Measurements from ENCODE around the gene SLC35F2. TPM values are rescaled to one million over a fixed set of nuclear protein-coding genes. Genes with fewer than 3 reads are reported as not detected.

Gene SLC35F2
- polyA plus RNA-seq, 2 donors, result 9.3 to 12.6 TPM

DNA sequence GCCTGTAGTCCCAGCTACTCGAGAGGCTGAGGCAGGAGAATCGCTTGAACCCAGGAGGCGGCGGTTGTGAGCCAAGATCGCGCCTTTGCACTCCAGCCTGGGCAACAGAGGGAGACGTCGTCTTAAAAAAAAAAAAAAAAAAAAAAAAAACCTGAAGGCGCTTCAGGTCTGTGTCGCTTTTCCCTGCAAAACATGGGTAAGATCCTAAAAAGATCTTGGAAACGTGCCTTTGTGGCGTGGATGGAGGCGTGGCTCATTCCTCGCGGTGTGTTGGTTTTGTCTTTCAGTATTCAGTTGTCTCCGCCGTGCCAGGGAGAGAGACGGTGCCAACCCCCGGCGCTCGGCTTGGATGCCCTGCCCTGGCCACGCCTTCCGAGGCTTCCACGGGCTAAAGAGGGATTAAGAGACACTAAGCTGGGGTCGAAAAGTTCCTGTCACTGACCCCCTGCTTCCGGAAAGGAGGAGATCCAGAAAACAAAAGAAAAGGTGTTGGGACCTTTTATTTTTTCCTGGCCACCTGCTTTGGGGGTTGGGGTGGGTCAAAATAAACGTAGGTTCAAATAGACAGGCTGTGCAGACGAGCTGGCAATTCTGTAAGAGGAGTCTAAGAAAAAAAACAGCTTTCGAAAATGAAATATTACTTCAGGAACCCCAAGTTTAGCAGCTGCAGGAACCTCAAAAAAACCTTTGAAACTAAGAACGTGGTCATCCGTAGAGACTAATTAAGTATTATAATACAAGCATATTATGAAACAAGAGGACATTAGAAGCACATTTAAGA, 1.1 kb upstream of the SLC35F2 start:
- 2% methylated on average over 31 of the region's 31 CpGs for WGBS, 2 donors
- Histone ChIP-seq H3K4me3 (ENCODE audit: low read depth in 1 of 2, low read length in 2 of 2) (peak overlapping the region; percentile 65 to 93), H3K27ac (ENCODE audit: low read depth in 2 of 2, low read length in 1 of 2) (peak overlapping the region; percentile 79 to 89)

DNA sequence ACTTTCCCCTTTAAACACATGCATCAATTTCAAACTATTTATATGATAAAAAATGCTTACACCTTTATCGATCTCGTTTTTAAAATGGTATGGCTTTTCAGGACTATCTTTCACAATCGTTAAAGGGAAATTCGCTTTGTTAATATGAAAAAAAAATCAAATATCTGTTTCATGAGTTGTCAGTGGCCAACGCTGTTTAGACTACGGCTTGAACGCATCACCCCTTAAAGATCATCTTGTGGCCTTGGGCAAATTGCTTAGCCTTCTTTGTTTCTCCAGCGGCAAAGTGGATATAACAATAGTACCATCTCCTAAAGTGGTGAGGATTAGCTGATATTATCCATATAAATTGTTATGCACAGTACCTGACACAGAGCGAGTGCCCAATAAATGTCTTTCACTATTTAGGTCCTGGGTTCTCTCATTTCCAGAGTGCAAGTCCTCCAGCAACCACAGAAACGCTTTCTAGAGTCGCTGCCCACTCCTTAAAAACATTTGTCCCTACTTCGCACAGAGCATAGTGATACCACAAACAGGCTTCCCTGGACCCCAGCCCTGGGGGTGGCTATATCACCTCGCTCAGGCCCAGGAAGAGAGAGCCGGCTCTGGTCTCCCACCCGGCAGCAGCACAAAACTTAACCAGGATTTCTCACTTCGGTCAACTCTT, 904 bp downstream of the SLC35F2 start:
- H3K27me3 ChIP-seq (ENCODE audit: control insufficient read depth in 1 of 2, insufficient read depth in 2 of 2, low read length in 2 of 2), result no peaks in the 10 kb centered on the region
- H3K4me1 ChIP-seq (ENCODE audit: control insufficient read depth in 2 of 2, insufficient read depth in 2 of 2, low read length in 1 of 2), result peaks cover 0 to 9% of the 10 kb centered on the region in 2 donors
- peak overlapping the region; percentile 79 to 89 for H3K27ac ChIP-seq (ENCODE audit: low read depth in 2 of 2, low read length in 1 of 2)
- H3K4me3 ChIP-seq (ENCODE audit: low read depth in 1 of 2, low read length in 2 of 2), result peak overlapping the region; percentile 65 to 93
- no peaks in the 10 kb centered on the region for H3K9me3 ChIP-seq (ENCODE audit: control insufficient read depth in 2 of 2, insufficient read depth in 1 of 2, low read depth in 1 of 2, low read length in 1 of 2)
- WGBS, 2 donors, result 26 to 27% methylated on average over 16 of the region's 16 CpGs
- H3K36me3 ChIP-seq (ENCODE audit: control insufficient read depth in 2 of 2, insufficient read depth in 2 of 2, low read length in 1 of 2), result no peaks in the 10 kb centered on the region

More for the DNA sequence above, 1.1 kb upstream of the SLC35F2 start:
- H3K9me3 ChIP-seq (ENCODE audit: control insufficient read depth in 2 of 2, insufficient read depth in 1 of 2, low read depth in 1 of 2, low read length in 1 of 2), result no peaks in the 10 kb centered on the region
- peaks cover 0 to 9% of the 10 kb centered on the region in 2 donors for H3K4me1 ChIP-seq (ENCODE audit: control insufficient read depth in 2 of 2, insufficient read depth in 2 of 2, low read length in 1 of 2)
- no peaks in the 10 kb centered on the region for H3K36me3 ChIP-seq (ENCODE audit: control insufficient read depth in 2 of 2, insufficient read depth in 2 of 2, low read length in 1 of 2)
- no peaks in the 10 kb centered on the region for H3K27me3 ChIP-seq (ENCODE audit: control insufficient read depth in 1 of 2, insufficient read depth in 2 of 2, low read length in 2 of 2)

DNA sequence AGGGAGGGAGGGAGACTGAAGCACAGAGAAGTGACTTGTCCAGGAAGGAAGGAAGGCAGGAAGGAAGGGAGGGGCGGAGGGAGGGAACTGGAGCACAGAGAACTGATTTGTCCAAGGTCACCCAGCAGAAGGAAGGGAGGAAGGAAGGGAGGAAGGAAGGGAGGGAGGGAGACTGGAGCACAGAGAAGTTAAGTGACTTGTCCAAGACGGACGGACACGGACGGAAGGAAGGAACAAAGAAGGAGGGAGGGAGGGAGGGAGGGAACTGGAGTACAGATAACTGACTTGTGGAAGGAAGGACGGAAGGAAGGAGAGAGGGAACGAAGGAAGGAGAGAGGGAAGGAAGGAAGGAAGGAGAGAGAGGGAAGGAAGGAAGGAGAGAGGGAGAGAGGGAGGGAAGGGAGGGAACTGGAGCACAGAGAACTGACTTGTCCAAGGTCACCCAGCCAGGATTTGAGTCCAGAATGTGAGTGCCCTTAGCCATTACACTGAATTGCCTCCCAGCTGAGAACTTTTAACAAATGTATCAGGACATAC, 1.5 kb downstream of the SLC35F2 start:
- Histone ChIP-seq H3K27ac (ENCODE audit: low read depth in 2 of 2, low read length in 1 of 2) (peak overlapping the region in 1 of 2 donors; percentile 65), H3K4me1 (ENCODE audit: control insufficient read depth in 2 of 2, insufficient read depth in 2 of 2, low read length in 1 of 2) (peaks cover 0 to 10% of the 10 kb centered on the region in 2 donors), H3K9me3 (ENCODE audit: control insufficient read depth in 2 of 2, insufficient read depth in 1 of 2, low read depth in 1 of 2, low read length in 1 of 2) (no peaks in the 10 kb centered on the region), H3K27me3 (ENCODE audit: control insufficient read depth in 1 of 2, insufficient read depth in 2 of 2, low read length in 2 of 2) (no peaks in the 10 kb centered on the region), H3K36me3 (ENCODE audit: control insufficient read depth in 2 of 2, insufficient read depth in 2 of 2, low read length in 1 of 2) (no peaks in the 10 kb centered on the region), H3K4me3 (ENCODE audit: low read depth in 1 of 2, low read length in 2 of 2) (peak overlapping the region; percentile 14 to 65)
- WGBS, 2 donors, result 28 to 48% methylated on average over 7 of the region's 7 CpGs

DNA sequence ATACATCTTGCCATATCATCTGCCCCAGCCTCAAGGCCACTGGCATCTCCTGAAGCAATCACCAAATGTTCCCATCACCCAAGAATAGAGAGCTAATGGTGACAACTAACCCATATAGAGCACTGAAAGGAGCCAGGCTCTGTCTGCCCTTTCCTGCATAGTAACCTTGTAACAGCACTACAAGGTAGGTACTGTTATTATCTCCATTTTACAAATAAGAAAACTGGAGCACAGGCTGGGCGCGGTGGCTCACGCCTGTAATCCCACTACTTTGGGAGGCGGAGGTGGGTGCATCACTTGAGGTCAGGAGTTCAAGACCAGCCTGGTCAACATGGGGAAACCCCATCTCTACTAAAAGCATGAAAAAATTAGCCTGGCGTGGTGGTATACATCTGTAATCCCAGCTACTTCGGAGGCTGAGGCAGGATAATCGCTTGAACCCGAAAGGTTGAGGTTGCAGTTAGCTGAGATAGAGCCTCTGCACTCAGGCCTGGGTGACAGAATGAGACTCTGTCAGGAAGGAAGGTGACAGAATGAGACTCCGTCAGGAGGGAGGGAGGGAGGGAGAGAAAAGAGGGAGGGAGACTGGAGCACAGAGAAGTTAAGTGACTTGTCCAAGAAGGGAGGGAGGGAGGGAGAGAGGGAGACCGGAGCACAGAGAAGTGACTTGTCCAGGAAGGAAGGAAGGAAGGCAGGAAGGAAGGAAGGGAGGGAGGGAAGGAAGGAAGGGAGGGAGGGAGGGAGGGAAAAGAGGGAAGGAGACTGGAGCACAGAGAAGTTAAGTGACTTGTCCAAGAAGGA, 2.2 kb downstream of the SLC35F2 start:
- Histone ChIP-seq H3K4me3 (ENCODE audit: low read depth in 1 of 2, low read length in 2 of 2) (no peak overlapping the region), H3K9me3 (ENCODE audit: control insufficient read depth in 2 of 2, insufficient read depth in 1 of 2, low read depth in 1 of 2, low read length in 1 of 2) (no peaks in the 10 kb centered on the region), H3K4me1 (ENCODE audit: control insufficient read depth in 2 of 2, insufficient read depth in 2 of 2, low read length in 1 of 2) (peaks cover 0 to 13% of the 10 kb centered on the region in 2 donors), H3K27me3 (ENCODE audit: control insufficient read depth in 1 of 2, insufficient read depth in 2 of 2, low read length in 2 of 2) (no peaks in the 10 kb centered on the region), H3K27ac (ENCODE audit: low read depth in 2 of 2, low read length in 1 of 2) (peak overlapping the region in 1 of 2 donors; percentile 65), H3K36me3 (ENCODE audit: control insufficient read depth in 2 of 2, insufficient read depth in 2 of 2, low read length in 1 of 2) (no peaks in the 10 kb centered on the region)
- 65 to 69% methylated on average over 10 of the region's 10 CpGs for WGBS, 2 donors

DNA sequence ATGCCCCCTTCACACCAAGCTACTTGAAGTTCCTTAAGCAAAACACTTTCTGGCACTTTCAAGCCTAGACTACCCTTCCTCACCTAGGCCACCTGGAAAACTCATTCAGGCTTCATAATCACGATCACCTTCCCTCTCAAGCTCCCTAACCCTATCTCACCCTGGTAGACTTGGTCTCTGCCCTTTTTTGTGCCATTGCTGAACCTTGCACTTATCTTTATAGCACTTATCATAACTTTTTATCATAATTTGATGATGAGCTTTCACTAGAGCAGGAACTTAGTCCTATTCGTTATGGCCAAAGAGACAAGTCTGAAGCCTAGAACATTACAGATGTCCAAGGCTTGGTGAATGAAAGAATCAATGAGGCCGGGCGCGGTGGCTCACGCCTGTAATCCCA, 5.5 kb downstream of the SLC35F2 start:
- Histone ChIP-seq H3K27ac (ENCODE audit: low read depth in 2 of 2, low read length in 1 of 2) (no peak overlapping the region), H3K27me3 (ENCODE audit: control insufficient read depth in 1 of 2, insufficient read depth in 2 of 2, low read length in 2 of 2) (no peaks in the 10 kb centered on the region), H3K9me3 (ENCODE audit: control insufficient read depth in 2 of 2, insufficient read depth in 1 of 2, low read depth in 1 of 2, low read length in 1 of 2) (no peaks in the 10 kb centered on the region), H3K4me1 (ENCODE audit: control insufficient read depth in 2 of 2, insufficient read depth in 2 of 2, low read length in 1 of 2) (peaks cover 0 to 9% of the 10 kb centered on the region in 2 donors), H3K36me3 (ENCODE audit: control insufficient read depth in 2 of 2, insufficient read depth in 2 of 2, low read length in 1 of 2) (no peaks in the 10 kb centered on the region), H3K4me3 (ENCODE audit: low read depth in 1 of 2, low read length in 2 of 2) (no peak overlapping the region)
- 92 to 94% methylated on average over 6 of the region's 6 CpGs for WGBS, 2 donors

DNA sequence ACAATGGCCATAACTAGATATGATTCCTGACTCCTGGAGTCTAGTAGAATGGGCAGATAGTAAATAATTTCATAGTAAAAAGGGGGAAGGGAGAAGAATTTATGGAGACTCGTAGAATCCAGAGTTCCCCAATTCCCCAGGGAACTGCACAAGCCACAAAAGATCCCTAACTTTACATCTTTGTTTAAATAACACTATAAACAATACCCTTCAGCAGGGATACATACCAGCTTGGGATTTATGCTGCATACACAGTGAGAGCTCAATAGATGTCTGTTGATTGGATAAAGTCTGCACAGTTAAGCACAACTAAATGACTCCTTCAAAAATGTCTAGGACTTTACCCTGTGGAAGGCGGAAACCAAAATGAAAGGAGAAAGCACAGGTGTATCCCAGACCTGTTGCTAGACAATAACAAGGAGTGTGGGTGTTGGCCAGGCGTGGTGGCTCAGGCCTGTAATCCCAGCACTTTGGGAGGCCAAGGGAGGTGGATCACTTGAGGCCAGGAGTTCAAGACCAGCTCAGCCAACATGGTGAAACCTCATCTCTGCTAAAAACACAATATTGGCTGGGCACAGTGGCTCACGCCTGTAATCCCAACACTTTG, 6.8 kb downstream of the SLC35F2 start:
- H3K4me1 ChIP-seq (ENCODE audit: control insufficient read depth in 2 of 2, insufficient read depth in 2 of 2, low read length in 1 of 2), result peaks cover 0 to 4% of the 10 kb centered on the region in 2 donors
- no peak overlapping the region for H3K4me3 ChIP-seq (ENCODE audit: low read depth in 1 of 2, low read length in 2 of 2)
- WGBS, 2 donors, result 77 to 79% methylated on average over 4 of the region's 4 CpGs
- no peaks in the 10 kb centered on the region for H3K9me3 ChIP-seq (ENCODE audit: control insufficient read depth in 2 of 2, insufficient read depth in 1 of 2, low read depth in 1 of 2, low read length in 1 of 2)
- no peaks in the 10 kb centered on the region for H3K27me3 ChIP-seq (ENCODE audit: control insufficient read depth in 1 of 2, insufficient read depth in 2 of 2, low read length in 2 of 2)
- H3K36me3 ChIP-seq (ENCODE audit: control insufficient read depth in 2 of 2, insufficient read depth in 2 of 2, low read length in 1 of 2), result no peaks in the 10 kb centered on the region
- no peak overlapping the region for H3K27ac ChIP-seq (ENCODE audit: low read depth in 2 of 2, low read length in 1 of 2)

DNA sequence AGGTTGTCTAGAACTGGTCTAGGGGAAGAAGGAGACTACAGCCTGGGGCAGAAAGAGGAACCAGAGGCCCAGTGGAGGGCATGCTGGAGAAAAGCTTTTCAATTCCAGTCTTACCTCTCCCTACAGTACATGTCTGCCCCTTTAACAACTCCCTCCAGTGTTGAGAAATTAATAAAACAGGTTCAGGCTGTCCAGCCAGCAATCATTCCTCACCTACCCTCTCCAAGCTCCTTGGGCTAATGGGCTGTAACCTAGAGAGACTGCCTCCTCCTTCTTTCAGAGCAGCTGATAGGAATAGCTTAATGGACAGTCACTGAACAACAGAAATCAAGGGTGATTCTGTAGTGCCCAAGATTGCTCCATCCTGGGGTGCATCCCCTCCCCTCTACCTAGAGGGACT, 8.8 kb downstream of the SLC35F2 start:
- H3K27ac ChIP-seq (ENCODE audit: low read depth in 2 of 2, low read length in 1 of 2), result no peak overlapping the region
- H3K36me3 ChIP-seq (ENCODE audit: control insufficient read depth in 2 of 2, insufficient read depth in 2 of 2, low read length in 1 of 2), result no peaks in the 10 kb centered on the region

DNA sequence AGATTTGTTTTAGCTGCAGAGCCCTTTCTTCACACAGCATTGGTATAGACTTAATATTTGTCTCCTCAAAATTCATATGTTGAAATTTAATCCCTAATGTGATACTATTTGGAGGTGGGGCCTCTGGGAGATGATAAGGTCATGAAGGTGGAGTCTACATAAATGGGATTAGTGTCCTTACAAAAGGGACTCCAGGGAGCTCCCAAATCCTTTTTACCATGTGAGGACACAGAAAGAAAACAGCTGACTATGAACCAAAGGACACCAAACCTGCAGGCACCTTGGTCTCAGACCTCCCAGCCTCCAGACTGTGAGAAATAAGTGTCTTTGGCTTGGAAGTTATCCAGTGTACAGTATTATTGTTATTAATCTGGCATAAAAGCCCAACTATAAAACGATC, 10.2 kb downstream of the SLC35F2 start:
- Histone ChIP-seq H3K4me3 (ENCODE audit: low read depth in 1 of 2, low read length in 2 of 2) (no peak overlapping the region), H3K4me1 (ENCODE audit: control insufficient read depth in 2 of 2, insufficient read depth in 2 of 2, low read length in 1 of 2) (peaks cover 0 to 4% of the 10 kb centered on the region in 2 donors), H3K27me3 (ENCODE audit: control insufficient read depth in 1 of 2, insufficient read depth in 2 of 2, low read length in 2 of 2) (no peaks in the 10 kb centered on the region), H3K36me3 (ENCODE audit: control insufficient read depth in 2 of 2, insufficient read depth in 2 of 2, low read length in 1 of 2) (no peaks in the 10 kb centered on the region), H3K9me3 (ENCODE audit: control insufficient read depth in 2 of 2, insufficient read depth in 1 of 2, low read depth in 1 of 2, low read length in 1 of 2) (no peaks in the 10 kb centered on the region), H3K27ac (ENCODE audit: low read depth in 2 of 2, low read length in 1 of 2) (no peak overlapping the region)
- 47 to 55% methylated on average over 1 of the region's 1 CpG for WGBS, 2 donors

More for the DNA sequence above, 8.8 kb downstream of the SLC35F2 start:
- Histone ChIP-seq H3K27me3 (ENCODE audit: control insufficient read depth in 1 of 2, insufficient read depth in 2 of 2, low read length in 2 of 2) (no peaks in the 10 kb centered on the region), H3K9me3 (ENCODE audit: control insufficient read depth in 2 of 2, insufficient read depth in 1 of 2, low read depth in 1 of 2, low read length in 1 of 2) (no peaks in the 10 kb centered on the region), H3K4me1 (ENCODE audit: control insufficient read depth in 2 of 2, insufficient read depth in 2 of 2, low read length in 1 of 2) (peaks cover 0 to 4% of the 10 kb centered on the region in 2 donors), H3K4me3 (ENCODE audit: low read depth in 1 of 2, low read length in 2 of 2) (no peak overlapping the region)

DNA sequence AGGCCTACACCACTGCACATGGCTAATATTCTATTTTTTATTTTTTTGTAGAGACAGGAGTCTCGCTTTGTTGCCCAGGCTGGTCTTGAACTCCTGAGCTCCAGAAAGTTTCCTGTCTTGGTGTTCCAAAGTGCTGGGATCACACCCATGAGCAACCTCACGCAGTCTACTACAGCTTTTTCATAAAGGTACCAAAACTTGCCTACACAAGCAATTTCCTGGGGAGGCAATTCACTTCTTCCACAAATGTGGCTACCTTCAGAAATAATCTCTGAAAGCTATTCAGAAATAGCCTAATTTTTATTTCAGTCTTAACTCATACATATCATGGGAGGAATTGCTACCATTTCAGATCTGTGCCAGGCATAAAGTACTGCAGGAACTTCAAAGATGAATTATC, 11.4 kb downstream of the SLC35F2 start:
- no peak overlapping the region for H3K27ac ChIP-seq (ENCODE audit: low read depth in 2 of 2, low read length in 1 of 2)
- H3K4me3 ChIP-seq (ENCODE audit: low read depth in 1 of 2, low read length in 2 of 2), result no peak overlapping the region
- 91% methylated on average over 2 of the region's 2 CpGs for WGBS, 2 donors
- no peaks in the 10 kb centered on the region for H3K9me3 ChIP-seq (ENCODE audit: control insufficient read depth in 2 of 2, insufficient read depth in 1 of 2, low read depth in 1 of 2, low read length in 1 of 2)
- H3K36me3 ChIP-seq (ENCODE audit: control insufficient read depth in 2 of 2, insufficient read depth in 2 of 2, low read length in 1 of 2), result no peaks in the 10 kb centered on the region
- no peaks in the 10 kb centered on the region for H3K27me3 ChIP-seq (ENCODE audit: control insufficient read depth in 1 of 2, insufficient read depth in 2 of 2, low read length in 2 of 2)
- H3K4me1 ChIP-seq (ENCODE audit: control insufficient read depth in 2 of 2, insufficient read depth in 2 of 2, low read length in 1 of 2), result peaks cover 0 to 4% of the 10 kb centered on the region in 2 donors
